Astrocyte (in vitro differentiated cells and primary cell): ENCODE measurements around the gene ASTN1.
A peak's percentile ranks its signal among the peaks of the same experiment; 100 is the strongest.

Source experiments
- CTCF ChIP-seq: IDR thresholded peaks from 2 replicates; pipeline ENCODE4 v1.5.1; 2011; ENCODE audit warnings: low read depth, mild to moderate bottlenecking, inconsistent platforms, low read length, moderate library complexity; ENCODE audit not compliant: insufficient read depth
- EZH2 ChIP-seq: IDR thresholded peaks from 2 replicates; pipeline ENCODE4 v1.6.1; 2012; ENCODE audit warnings: mild to moderate bottlenecking, low read length, inconsistent platforms; ENCODE audit not compliant: insufficient read depth

DNA sequence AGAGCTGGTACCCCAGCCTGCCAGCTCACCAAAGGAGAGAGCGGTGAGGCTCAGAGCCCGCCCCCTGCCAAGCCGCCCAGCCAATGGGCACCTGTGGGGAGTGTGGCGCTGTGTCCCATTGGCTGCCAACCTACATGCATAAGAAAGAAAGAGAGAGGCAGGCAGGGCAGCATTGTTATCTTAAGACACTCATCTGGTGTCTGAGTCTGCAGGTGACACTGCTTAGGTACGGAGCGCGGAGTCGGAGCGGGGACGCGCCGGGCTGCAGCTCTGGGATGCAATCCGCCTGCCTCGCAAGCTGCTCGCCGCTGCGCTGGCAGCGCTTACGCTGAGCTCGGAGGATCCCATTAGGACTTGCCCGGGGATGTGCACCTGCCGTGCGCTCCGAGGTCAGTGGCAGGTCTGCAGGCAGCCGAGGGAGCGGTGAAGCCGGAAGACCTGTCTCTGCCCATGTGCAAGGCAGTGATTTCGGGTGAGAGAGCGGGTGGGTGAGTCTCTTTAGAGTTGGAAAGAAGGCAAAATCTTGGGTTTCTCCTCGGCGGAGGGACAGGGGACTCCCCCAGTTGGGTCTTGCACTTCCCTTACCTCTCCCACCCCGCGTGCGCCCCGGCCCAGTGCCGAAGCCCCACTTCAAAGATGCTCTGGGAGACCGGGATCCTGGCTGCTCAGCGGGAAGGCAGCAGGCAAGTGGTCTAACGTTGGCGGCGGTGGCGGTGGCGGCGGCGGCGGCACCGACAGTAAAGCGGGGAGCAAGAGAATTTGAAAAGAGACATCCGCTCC, 6.4 kb upstream of the ASTN1 start, which contains the start of gene BRINP2:
- TF ChIP-seq CTCF (no peak), EZH2 (peak; percentile 93)
